Placental epithelial cell (primary cell): ENCODE measurements around the gene PSMA4. TPM values are rescaled to one million over a fixed set of nuclear protein-coding genes. Genes with fewer than 3 reads are reported as not detected.

ENCODE experiments used
- small RNA-seq: library from RNA; depleted of rRNA; stranded (forward); fragments of <200 nt; gene quantifications from one replicate; pipeline ENCODE3, GENCODE V24; 2012
- total RNA-seq: library from RNA; depleted of rRNA; stranded (reverse); fragments of >200 nt; gene quantifications from 2 replicates; pipeline ENCODE4 v1.2.3, GENCODE V29; 2012

PSMA4 gene
- 110 and 239 TPM in 2 replicates for total RNA-seq

GRCh38 chr15:78540141-78540870, at the start of gene PSMA4:
Gene PSMA4 (plus strand): TSS chr15:78540444. CDS start chr15:78541928, 1,484 bp downstream.

GRCh38 chr15:78506971-78507830, 33.0 kb upstream of the PSMA4 start, which contains the start of gene HYKK:
Gene HYKK (plus strand): TSS chr15:78507577. CDS start chr15:78513089, 5,512 bp downstream.

GRCh38 chr15:78565097-78565950, 25.1 kb downstream of the PSMA4 start, which contains the start of gene CHRNA5:
Gene CHRNA5 (plus strand): TSS chr15:78565520. CDS start chr15:78565720, 200 bp downstream.

Small RNA genes within 50 kb of the gene (small RNA-seq; reads per million reads assigned to genes)
- gene AC067863.2, result not detected

Other genes with a start within 250 kb of the PSMA4 start
- gene SKIC8, start 240.8 kb upstream of the PSMA4 start, total RNA-seq, result 115 and 126 TPM in 2 replicates
- gene CRABP1, start 200.1 kb upstream of the PSMA4 start, total RNA-seq, result not detected in 2 replicates
- gene IREB2, start 102.2 kb upstream of the PSMA4 start, total RNA-seq, result 34.9 and 55.0 TPM in 2 replicates
- 0.39 and 1.7 TPM in 2 replicates for gene HYKK, start 32.9 kb upstream of the PSMA4 start, total RNA-seq
- under 0.01 and 1.2 TPM in 2 replicates for gene CHRNA5, start 25.1 kb downstream of the PSMA4 start, total RNA-seq
- gene CHRNA3, start 80.6 kb downstream of the PSMA4 start, total RNA-seq, result not detected in 2 replicates
- gene CHRNB4, start 100.8 kb downstream of the PSMA4 start, total RNA-seq, result under 0.01 TPM in 1 of 2 replicates, not detected in the other